Body of pancreas (tissue), 4 donors: Measurements from ENCODE around the gene METAP1.

Experiments used
- POLR2A ChIP-seq, 3 donors: fragments of 450-650 bp; IDR thresholded peaks; one replicate each; pipeline ENCODE4 v1.6.1; 2016; ENCODE audit warnings: antibody characterized with exemption in 3 of 3, mild to moderate bottlenecking in 2 of 3
- TF ChIP-seq, protein P1 (sequence below), 7 experiments: fragments of 450-650 bp in 4 of 7; fragments of 200-600 bp in 3 of 7; sonication (generic) in 3 of 7; IDR thresholded peaks; one replicate each; pipeline ENCODE4 v1.5.1; 2016 to 2019; ENCODE audit warnings: antibody characterized with exemption in 7 of 7

GRCh38 chr4:99043346-99043745 is 47.8 kb downstream of the METAP1 start:
- TF ChIP-seq POLR2A (IDR thresholded peaks at IDR 0.05): no peak
- TF ChIP-seq, protein P1, sequence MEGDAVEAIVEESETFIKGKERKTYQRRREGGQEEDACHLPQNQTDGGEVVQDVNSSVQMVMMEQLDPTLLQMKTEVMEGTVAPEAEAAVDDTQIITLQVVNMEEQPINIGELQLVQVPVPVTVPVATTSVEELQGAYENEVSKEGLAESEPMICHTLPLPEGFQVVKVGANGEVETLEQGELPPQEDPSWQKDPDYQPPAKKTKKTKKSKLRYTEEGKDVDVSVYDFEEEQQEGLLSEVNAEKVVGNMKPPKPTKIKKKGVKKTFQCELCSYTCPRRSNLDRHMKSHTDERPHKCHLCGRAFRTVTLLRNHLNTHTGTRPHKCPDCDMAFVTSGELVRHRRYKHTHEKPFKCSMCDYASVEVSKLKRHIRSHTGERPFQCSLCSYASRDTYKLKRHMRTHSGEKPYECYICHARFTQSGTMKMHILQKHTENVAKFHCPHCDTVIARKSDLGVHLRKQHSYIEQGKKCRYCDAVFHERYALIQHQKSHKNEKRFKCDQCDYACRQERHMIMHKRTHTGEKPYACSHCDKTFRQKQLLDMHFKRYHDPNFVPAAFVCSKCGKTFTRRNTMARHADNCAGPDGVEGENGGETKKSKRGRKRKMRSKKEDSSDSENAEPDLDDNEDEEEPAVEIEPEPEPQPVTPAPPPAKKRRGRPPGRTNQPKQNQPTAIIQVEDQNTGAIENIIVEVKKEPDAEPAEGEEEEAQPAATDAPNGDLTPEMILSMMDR (IDR thresholded peaks at IDR 0.05): no peak
